Adrenal gland (tissue), 12 donors: ENCODE data around the gene USP10. TPM values are rescaled to one million over a fixed set of nuclear protein-coding genes. Genes with fewer than 3 reads are reported as not detected.

Source experiments
- DNase-seq, 7 donors: peaks; one replicate each; pipeline ENCODE4 v3.0.0-alpha.2; 2019 to 2020
- H3K27ac ChIP-seq, 5 donors: fragments of 200-600 bp; sonication (generic) in 4 of 5; 1 replicate in 3 of 5; 2 replicates in 2 of 5; pipeline versions ENCODE4 v1.5.1 to v1.8.0; 2016 to 2020; ENCODE audit warnings: mild to moderate bottlenecking in 1 of 5
- H3K27me3 ChIP-seq: fragments of 200-600 bp; 2 replicates; pipeline ENCODE4 v1.8.0; 2021
- H3K36me3 ChIP-seq, 2 donors: fragments of 200-600 bp; replicated peaks in 1 of 2; 1 replicate in 1 of 2; 2 replicates in 1 of 2; pipeline versions ENCODE4 v1.5.1 to v1.8.0; 2018 to 2022
- H3K4me1 ChIP-seq, 2 donors: fragments of 200-600 bp; replicated peaks in 1 of 2; 1 replicate in 1 of 2; 2 replicates in 1 of 2; pipeline versions ENCODE4 v1.5.1 to v1.8.0; 2018 to 2021
- H3K4me3 ChIP-seq, 4 donors: fragments of 200-600 bp; sonication (generic) in 3 of 4; one replicate each; pipeline ENCODE4 v1.5.1; 2016 to 2018
- H3K9me3 ChIP-seq, 3 donors: fragments of 200-600 bp; sonication (generic) in 1 of 3; replicated peaks in 1 of 3; 1 replicate in 2 of 3; 2 replicates in 1 of 3; pipeline versions ENCODE4 v1.5.1 to v1.8.0; 2016 to 2021
- POLR2A ChIP-seq, 2 donors: fragments of 450-650 bp; IDR thresholded peaks; one replicate each; pipeline ENCODE4 v1.6.1; 2017; ENCODE audit warnings: antibody characterized with exemption in 2 of 2, mild to moderate bottlenecking in 2 of 2, moderate library complexity in 1 of 2
- WGBS, 4 donors: extraction: QIAGEN DNeasy Blood & Tissue Kit in 2 of 4; methylation state at CpG; one replicate each; pipeline versions ENCODE4 v1.1.5 to v1.1.7; 2013 to 2017; 5-methylcytosine and 5-hydroxymethylcytosine counted together
- intact Hi-C, 2 donors: fragments of 100-400 bp; cut with DNase I; formaldehyde crosslinking; loops; one replicate each; pipeline versions ENCODE4 v1.14.1 to v1.15.0; 2022 to 2023
- polyA plus RNA-seq, 3 donors: library from polyadenylated mRNA; stranded (reverse); fragments of 200-250 nt in 2 of 3; fragments of 350-450 nt in 1 of 3; fragmentation: Illumina TruSeq in 1 of 3; extraction: RNeasy Lipid Tissue Mini Kit (QIAGEN cat#74804) in 1 of 3; gene quantifications; one replicate each; pipeline ENCODE4 v1.2.3, GENCODE V29; 2013 to 2014
- total RNA-seq, 9 donors: library from RNA; depleted of rRNA in 4 of 9; stranded (reverse); fragments of >200 nt in 4 of 9; fragments of 120-200 nt in 1 of 9; fragmentation: NEBNext Ultra II Directional in 1 of 9; extraction: Animal tissue kit (Norgen Biotek cat#: 25700) in 1 of 9; gene quantifications; one replicate each; pipeline versions ENCODE4 v1.1.0 to v1.2.4, GENCODE V29; 2013 to 2023
- TF ChIP-seq, protein P1 (sequence below), 6 experiments: fragments of 450-650 bp in 4 of 6; fragments of 200-600 bp in 2 of 6; sonication (generic) in 1 of 6; IDR thresholded peaks; 1 replicate in 5 of 6; 2 replicates in 1 of 6; pipeline versions ENCODE4 v1.5.1 to v1.8.0; 2016 to 2021; ENCODE audit warnings: antibody characterized with exemption in 6 of 6, mild to moderate bottlenecking in 2 of 6, moderate library complexity in 1 of 6
- donor health status: healthy with polysubstance abuse.
- donor health status: Bipolar disorder and iron deficiency.
- donor health status: DM: yes; HTN: yes; CAD: no.
- donor health status: DM: no; HTN: no; CAD: no.
- donor health status: DM: no; HTN: no; CAD: no.
- donor health status: DM: yes; HTN: yes; CAD: no.

The USP10 gene
- total and polyA plus RNA-seq, 12 donors = 16.2 to 154 (median 60.4) TPM

DNA sequence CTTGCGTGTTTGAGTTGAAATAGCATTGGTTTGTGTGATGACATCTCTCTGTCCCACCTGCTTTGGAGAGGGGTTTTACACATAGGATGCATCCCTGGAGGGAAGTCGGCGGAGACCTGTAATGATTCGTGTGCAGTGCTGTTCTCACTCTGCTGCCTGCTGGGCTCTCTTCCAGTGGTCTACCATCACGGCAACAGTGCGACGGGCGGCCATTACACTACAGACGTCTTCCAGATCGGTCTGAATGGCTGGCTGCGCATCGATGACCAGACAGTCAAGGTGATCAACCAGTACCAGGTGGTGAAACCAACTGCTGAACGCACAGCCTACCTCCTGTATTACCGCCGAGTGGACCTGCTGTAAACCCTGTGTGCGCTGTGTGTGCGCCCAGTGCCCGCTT, 78.9 kb downstream of the USP10 start:
- intact Hi-C loops = no loop called here
- peaks cover 0 to 51% of the 10 kb centered on the region in 2 donors for H3K36me3 ChIP-seq
- H3K4me1 ChIP-seq = peaks cover 0 to 7% of the 10 kb centered on the region in 2 donors
- DNase-seq = no peak
- H3K4me3 ChIP-seq = no peak overlapping the region
- no peaks in the 10 kb centered on the region for H3K27me3 ChIP-seq
- 90 to 98% (median 95%) methylated on average over 16 to 18 of the region's 18 CpGs for WGBS, 4 donors
- TF ChIP-seq, protein P1, sequence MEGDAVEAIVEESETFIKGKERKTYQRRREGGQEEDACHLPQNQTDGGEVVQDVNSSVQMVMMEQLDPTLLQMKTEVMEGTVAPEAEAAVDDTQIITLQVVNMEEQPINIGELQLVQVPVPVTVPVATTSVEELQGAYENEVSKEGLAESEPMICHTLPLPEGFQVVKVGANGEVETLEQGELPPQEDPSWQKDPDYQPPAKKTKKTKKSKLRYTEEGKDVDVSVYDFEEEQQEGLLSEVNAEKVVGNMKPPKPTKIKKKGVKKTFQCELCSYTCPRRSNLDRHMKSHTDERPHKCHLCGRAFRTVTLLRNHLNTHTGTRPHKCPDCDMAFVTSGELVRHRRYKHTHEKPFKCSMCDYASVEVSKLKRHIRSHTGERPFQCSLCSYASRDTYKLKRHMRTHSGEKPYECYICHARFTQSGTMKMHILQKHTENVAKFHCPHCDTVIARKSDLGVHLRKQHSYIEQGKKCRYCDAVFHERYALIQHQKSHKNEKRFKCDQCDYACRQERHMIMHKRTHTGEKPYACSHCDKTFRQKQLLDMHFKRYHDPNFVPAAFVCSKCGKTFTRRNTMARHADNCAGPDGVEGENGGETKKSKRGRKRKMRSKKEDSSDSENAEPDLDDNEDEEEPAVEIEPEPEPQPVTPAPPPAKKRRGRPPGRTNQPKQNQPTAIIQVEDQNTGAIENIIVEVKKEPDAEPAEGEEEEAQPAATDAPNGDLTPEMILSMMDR (IDR thresholded peaks at IDR 0.05) = no peak
- TF ChIP-seq POLR2A (IDR thresholded peaks at IDR 0.05) = no peak
- H3K9me3 ChIP-seq = no peaks in the 10 kb centered on the region
- no peak overlapping the region for H3K27ac ChIP-seq

- Histone ChIP-seq H3K9me3 (no peaks in the 10 kb centered on the region), H3K4me1 (peaks cover 0 to 3% of the 10 kb centered on the region in 2 donors), H3K4me3 (no peak overlapping the region), H3K27me3 (no peaks in the 10 kb centered on the region), H3K36me3 (peaks cover 0 to 39% of the 10 kb centered on the region in 2 donors), H3K27ac (no peak overlapping the region)
- intact Hi-C loops = no loop called here
- DNase-seq = no peak
- TF ChIP-seq, protein P1 (IDR thresholded peaks at IDR 0.05) = no peak
- TF ChIP-seq POLR2A (IDR thresholded peaks at IDR 0.05) = no peak
- WGBS, 4 donors = 89 to 95% (median 91%) methylated on average over 11 of the region's 11 CpGs
Measured at GRCh38 chr16:84780063-84780462, 80.3 kb downstream of the USP10 start.

DNA sequence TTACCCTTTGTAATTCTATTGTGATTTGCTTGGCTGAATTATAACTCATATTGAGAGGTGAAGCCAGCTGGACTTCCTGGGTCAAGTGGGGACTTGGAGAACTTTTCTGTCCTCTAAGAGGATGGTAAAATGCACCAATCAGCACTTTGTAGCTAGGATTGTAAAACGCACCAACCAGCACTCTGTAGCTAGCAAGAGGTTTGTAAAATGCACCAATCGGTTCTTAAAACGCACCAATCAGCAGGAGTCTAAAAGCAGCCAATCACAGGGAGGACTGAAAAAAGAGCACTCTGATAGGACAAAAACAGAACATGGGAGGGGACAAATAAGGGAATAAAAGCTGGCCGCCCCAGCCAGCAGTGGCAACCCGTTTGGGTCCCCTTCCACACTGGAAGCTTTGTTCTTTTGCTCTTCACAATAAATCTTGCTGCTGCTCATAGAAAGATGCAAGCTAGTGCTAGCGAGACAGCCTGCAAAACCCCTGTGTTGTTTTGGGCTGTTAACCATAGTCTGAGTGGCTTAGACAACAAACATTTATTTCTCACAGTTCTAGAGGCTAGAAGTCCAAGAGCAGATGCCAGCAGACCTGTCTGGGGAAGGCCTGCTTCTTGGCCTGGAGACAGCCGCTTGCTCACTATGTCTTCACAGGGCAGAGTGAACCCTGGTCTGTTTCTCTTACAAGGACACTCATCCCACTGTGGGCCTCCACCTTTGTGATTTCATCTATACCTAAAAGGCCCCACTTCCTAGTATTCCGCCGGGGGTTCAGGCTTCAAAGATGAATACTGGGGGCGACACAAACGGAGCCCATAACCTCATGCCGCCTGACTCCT, 81.0 kb downstream of the USP10 start:
- Histone ChIP-seq H3K9me3 (no peaks in the 10 kb centered on the region), H3K27ac (no peak overlapping the region), H3K36me3 (peaks cover 0 to 32% of the 10 kb centered on the region in 2 donors), H3K27me3 (no peaks in the 10 kb centered on the region), H3K4me3 (no peak overlapping the region), H3K4me1 (peaks cover 0 to under 1% of the 10 kb centered on the region in 2 donors)
- TF ChIP-seq, protein P1 (IDR thresholded peaks at IDR 0.05) = no peak
- no peak for TF ChIP-seq POLR2A (IDR thresholded peaks at IDR 0.05)
- intact Hi-C loops = no loop called here
- no peak for DNase-seq
- WGBS, 4 donors = 85 to 93% (median 92%) methylated on average over 12 of the region's 12 CpGs

- no peaks in the 10 kb centered on the region for H3K9me3 ChIP-seq
- H3K4me3 ChIP-seq = no peak overlapping the region
- DNase-seq = no peak
- TF ChIP-seq, protein P1 (IDR thresholded peaks at IDR 0.05) = no peak
- TF ChIP-seq POLR2A (IDR thresholded peaks at IDR 0.05) = no peak
- H3K4me1 ChIP-seq = peaks cover 0 to 3% of the 10 kb centered on the region in 2 donors
- whole genome bisulfite sequencing, 4 donors = 70 to 85% (median 83%) methylated on average over 2 of the region's 2 CpGs
- intact Hi-C loops = no loop called here
- peaks cover 0 to 20% of the 10 kb centered on the region in 2 donors for H3K36me3 ChIP-seq
- no peaks in the 10 kb centered on the region for H3K27me3 ChIP-seq
- no peak overlapping the region for H3K27ac ChIP-seq
Measured at GRCh38 chr16:84782846-84783245, 83.0 kb downstream of the USP10 start.
